GM21717 (cell line): ENCODE measurements around the gene MCFD2.
A peak's percentile ranks its signal among the peaks of the same experiment; 100 is the strongest.

Experiments used
- ATAC-seq: cut with Tn5 transposase; IDR thresholded peaks from one replicate; pipeline ENCODE4 v1.9.1; 2021; ENCODE audit warnings: mild to moderate bottlenecking, moderate library complexity; ENCODE audit not compliant: unreplicated experiment

MCFD2 gene

GRCh38 chr2:46915281-46915810 lies at the start of gene MCFD2:
MCFD2 (minus strand) TSS chr2:46915806; CDS start chr2:46909171, 6,635 bp downstream.
- ATAC-seq, result peak; percentile 27

DNA sequence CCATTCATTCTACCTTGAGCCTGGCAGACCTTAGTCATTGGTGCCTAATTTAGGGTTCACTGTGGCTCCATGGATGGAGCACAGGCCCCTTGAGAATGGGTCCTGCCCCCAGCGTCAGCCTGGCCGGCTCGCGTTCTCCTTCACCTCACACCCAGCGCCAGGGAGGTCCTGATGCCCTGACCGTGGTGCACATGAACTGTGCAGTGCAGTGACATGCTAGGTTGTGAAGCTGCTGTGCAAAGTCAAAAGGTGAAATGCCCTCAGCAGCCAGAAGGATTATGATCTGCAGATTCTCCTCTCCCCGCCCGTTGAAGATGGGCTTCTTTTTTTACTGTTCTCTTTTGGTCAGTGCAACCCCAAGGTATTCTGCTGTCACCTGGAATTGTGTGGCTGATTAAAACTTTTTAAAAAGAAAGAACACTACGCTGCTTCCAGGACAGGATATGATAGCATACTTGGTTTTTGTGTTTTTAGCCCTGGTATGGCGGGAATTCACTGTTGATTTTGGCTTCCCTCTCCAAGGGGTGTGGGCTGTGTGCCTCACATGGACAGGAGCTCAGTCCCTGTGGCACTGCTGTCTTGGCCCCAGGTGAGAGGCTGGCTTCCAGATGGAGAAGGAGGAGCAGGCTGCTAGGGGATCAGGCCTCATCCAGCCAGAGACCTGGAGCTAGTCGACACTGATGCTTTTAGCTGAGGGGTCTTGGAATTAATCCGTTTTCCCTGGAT lies 49.4 kb upstream of the MCFD2 start:
- ATAC-seq, result no peak

DNA sequence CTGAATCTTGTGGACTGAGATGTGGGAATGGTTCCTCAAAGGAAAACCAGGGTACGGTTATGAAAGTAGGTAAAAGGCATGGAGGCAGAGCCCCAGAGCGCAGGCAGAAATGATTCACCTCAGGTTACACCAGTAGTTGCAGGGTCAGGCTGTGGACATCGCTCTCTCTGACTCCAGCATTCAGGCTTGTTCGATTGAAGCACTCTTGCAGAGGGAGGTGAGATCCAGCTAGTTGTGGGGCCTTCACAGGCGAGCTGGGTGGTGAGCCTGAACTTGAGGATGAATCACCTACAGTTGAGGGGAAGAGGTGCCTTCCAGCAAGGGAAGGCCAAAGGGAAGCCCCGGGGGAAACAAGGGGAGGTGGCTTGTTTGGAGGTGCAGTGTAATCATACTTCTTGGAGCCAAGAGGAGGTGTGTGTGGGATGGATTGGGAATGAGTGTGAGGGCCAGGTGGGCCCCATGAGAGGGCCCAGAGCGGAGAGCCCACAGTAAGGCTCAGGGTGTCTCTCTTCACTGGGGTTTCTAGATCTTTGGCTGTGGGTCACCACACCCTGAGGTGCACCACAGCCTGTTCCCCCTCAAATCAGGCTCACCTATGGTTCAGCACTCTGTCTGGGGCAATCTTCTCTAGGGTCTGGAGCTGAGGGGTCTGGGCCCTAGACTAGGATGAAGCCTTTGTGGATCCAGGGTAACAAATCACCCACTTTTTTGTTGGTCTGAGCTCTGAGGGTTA lies 48.5 kb upstream of the MCFD2 start:
- no peak for ATAC-seq

- no peak for ATAC-seq
Observed at GRCh38 chr2:46963210-46963609, 47.6 kb upstream of the MCFD2 start.

- ATAC-seq, result no peak
Observed at GRCh38 chr2:46962751-46963150, 47.1 kb upstream of the MCFD2 start.

GRCh38 chr2:46960618-46961017 lies 45.0 kb upstream of the MCFD2 start:
- no peak for ATAC-seq

GRCh38 chr2:46958431-46959017 lies 42.9 kb upstream of the MCFD2 start:
- no peak for ATAC-seq

DNA sequence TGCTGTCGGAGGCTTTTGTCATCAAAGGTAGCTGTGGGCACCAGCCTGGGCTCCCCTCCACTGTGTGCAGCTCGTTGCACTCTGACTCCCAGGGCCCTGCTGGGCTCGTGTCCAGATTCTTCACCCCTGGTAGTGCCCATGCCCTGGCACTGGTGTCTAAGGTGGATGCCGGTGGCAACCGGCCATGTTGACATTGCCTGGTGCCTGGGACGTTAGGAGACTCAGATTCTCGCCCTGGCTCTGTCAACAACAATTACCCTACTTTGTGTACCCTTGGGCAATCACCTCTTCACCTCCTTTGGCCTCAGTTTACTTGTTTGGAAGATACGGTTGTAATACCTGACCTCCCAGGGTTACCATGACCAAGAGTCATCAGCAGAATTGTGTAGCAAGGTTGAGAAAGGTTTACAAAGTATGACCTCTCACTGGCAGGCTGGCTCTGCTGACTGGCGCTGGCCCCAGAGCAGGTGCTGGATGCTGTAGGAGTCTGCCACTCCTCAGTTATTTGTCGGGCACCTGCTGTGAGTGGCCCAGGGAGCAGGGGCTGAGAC lies 41.5 kb upstream of the MCFD2 start:
- ATAC-seq, result no peak

GRCh38 chr2:46955764-46956163 lies 40.2 kb upstream of the MCFD2 start:
- no peak for ATAC-seq

DNA sequence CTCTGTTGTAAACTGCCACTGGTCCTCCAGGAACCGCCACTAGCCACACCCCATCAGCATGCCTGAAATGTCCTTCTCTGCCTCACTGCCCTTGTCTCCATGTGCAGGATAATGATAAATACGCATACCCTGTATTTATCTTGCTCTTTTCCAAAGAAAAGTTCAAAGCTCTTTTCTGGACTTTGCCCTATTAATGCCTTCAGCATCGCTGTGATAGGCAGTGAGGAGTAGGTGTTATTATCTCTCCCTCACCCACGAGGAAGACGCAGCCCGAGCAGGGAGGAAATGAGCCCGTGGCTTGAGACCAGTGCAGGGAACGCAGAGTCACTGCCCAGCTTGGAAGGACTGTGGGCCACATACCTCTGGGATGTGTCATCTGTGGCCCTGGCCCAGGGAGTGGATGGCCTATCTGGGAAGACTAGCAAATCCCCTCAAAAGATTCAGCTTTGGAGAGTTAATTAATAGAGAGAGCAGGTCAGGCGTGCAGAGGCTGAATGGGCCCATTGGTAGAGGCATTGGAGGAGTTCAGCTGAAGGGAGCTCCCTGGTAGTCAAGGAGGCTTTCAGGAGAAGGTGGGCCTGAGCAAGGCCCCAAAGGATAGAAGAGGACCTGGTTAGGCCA lies 39.5 kb upstream of the MCFD2 start:
- ATAC-seq, result no peak

- ATAC-seq, result no peak
Observed at GRCh38 chr2:46952171-46952570, 36.6 kb upstream of the MCFD2 start.

DNA sequence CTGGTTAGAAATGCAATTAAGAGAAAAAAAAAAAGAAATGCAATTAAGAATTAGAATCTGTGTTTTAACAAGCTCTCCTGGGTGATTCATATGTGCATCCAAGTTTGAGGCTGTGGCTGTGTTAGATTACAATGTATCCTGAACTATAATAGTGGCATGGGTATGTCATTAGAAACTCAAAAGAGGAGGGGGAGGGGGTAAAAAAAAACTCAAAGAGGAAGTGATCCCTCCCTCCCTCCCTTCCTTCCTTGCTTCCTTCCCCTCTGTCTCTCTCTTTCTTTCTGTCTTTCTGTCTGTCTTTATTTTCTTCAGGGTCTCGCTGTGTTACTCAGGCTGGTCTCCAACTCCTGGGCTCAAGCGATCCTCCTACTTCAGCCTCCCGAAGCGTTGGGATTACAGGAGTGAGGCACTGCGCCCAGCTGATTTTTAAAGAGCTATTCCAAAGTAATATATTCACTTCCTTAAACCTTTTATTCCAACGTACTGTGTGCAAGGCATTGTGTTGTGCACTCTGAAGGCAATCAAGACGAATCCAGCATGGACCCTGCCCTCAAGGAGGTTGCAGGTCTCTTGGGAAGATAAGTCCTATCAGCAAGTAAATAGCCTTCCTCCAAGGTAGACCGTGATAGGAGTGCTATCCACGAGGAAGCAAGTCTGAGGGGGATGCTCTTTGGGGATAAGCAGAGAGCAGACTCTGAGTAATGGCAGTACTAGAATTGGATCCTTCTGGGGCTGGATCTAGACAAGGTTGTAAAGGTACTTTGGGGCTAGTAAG lies 35.9 kb upstream of the MCFD2 start:
- no peak for ATAC-seq

DNA sequence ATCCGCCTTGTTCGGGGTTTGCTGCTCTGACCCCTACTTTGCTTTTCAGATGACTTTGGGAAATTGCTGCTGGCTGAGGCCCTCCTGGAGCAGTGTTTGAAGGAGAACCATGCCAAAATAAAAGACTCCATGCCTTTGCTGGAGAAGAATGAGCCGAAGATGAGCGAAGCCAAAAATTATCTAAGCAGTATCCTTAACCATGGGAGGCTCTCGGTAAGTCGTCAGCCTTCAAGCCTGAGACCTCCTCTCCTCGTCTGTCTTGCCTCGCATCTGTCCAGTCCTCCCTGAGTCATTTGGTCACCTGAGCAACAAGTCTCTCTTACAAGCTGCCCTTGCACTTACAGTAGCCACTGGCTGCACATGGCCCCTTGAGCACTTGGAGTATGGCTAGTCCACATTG lies 34.7 kb upstream of the MCFD2 start:
- no peak for ATAC-seq

GRCh38 chr2:46947841-46948240 lies 32.2 kb upstream of the MCFD2 start:
- no peak for ATAC-seq

DNA sequence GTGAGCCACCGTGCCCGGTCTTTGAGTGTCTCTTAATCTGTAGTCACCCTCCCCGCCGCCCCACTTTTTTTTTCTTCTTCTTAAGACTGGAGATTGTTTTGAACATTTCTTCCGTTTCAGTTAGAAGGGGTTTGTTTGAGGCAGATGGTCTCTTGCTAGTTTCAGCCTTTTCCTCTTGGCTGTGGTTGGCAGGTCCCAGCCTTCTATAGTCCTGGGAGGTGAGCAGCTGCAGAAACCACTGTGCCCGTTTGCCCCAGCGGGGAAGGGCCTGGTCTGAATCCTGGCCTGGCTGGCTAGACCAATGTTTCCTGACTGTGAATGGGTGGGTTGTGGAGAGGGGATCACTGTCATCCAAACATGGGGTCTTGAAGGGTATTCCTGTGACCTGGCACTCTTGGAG lies 30.1 kb upstream of the MCFD2 start:
- no peak for ATAC-seq

GRCh38 chr2:46943881-46944798 lies 28.5 kb upstream of the MCFD2 start:
- ATAC-seq, result peak; percentile 35

GRCh38 chr2:46942891-46943626 lies 27.5 kb upstream of the MCFD2 start:
- ATAC-seq, result no peak

DNA sequence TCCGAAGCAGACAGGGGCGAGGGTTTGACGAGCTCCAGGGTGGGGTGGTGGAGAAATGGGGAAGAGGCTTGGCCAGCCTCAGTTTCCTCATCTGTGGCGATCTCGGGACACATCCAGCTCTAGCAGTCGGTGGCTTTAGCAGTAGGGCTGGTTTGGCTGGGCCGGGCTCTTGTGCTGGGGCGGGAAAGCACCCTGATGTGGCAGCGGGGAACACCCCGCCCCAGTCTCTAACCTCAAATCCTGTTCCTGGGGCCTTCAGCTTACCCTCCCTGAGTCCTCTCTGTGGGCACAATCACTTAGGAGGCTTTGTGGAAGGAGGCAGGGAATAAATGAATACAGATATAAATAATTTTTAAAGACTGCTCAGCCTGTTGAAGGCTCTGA lies 26.5 kb upstream of the MCFD2 start:
- peak; percentile 44 for ATAC-seq
